Naive B cell (primary cell): ENCODE measurements around the gene AQP1. TPM values are rescaled to one million over a fixed set of nuclear protein-coding genes. Genes with fewer than 3 reads are reported as not detected.

Experiments used
- ATAC-seq, 2 donors: fragments of 150-1000 bp; cut with Tn5 transposase; 2 replicates each; pipeline ENCODE4 v1.10.0; 2021; ENCODE audit warnings: low read depth in 2 of 2, mild to moderate bottlenecking in 2 of 2, moderate library complexity in 2 of 2
- DNase-seq: peaks from one replicate; pipeline ENCODE4 v3.0.0; 2022
- H3K27ac Mint-ChIP-seq, 6 donors: one replicate each; pipeline ENCODE4 v1.8.0; 2020 to 2022; ENCODE audit warnings: mild to moderate bottlenecking in 6 of 6, mixed read lengths in 6 of 6, moderate library complexity in 5 of 6, inconsistent platforms in 2 of 6
- H3K27me3 Mint-ChIP-seq, 3 donors: one replicate each; pipeline ENCODE4 v1.8.0; 2021 to 2022; ENCODE audit warnings: mixed read lengths in 3 of 3, mild to moderate bottlenecking in 1 of 3
- H3K36me3 Mint-ChIP-seq, 2 donors: one replicate each; pipeline ENCODE4 v1.8.0; 2020 to 2022; ENCODE audit warnings: mixed read lengths in 2 of 2, inconsistent platforms in 1 of 2, mild to moderate bottlenecking in 1 of 2
- H3K4me1 Mint-ChIP-seq, 3 donors: one replicate each; pipeline ENCODE4 v1.8.0; 2020 to 2022; ENCODE audit warnings: mixed read lengths in 3 of 3, inconsistent platforms in 1 of 3, mild to moderate bottlenecking in 1 of 3, moderate library complexity in 1 of 3
- H3K4me3 Mint-ChIP-seq, 8 donors: one replicate each; pipeline ENCODE4 v1.8.0; 2020 to 2022; ENCODE audit warnings: mild to moderate bottlenecking in 8 of 8, mixed read lengths in 8 of 8, moderate library complexity in 8 of 8, inconsistent platforms in 2 of 8
- H3K9me3 Mint-ChIP-seq, 7 donors: one replicate each; pipeline ENCODE4 v1.8.0; 2020 to 2022; ENCODE audit warnings: mixed read lengths in 7 of 7, mild to moderate bottlenecking in 5 of 7, inconsistent platforms in 2 of 7, moderate library complexity in 1 of 7
- polyA plus RNA-seq, 6 donors: library from polyadenylated mRNA; unstranded; fragments of 300-500 nt; fragmentation: Illumina TruSeq; gene quantifications; one replicate each; pipeline ENCODE4 v1.2.3, GENCODE V29; 2021; ENCODE audit warnings: low read depth in 6 of 6

Gene AQP1
- polyA plus RNA-seq, 6 donors from 2014 or later = not detected

GRCh38 chr7:30963842-30964241 is 52.2 kb downstream of the AQP1 start, which contains the start of gene GHRHR:
Gene GHRHR, plus strand, starts transcription at chr7:30963953. Its CDS starts 116 bp downstream, at chr7:30964069.
- H3K27me3 Mint-ChIP-seq = peaks cover 3 to 20% (median 13%) of the 10 kb centered on the region in 3 donors
- peak within 1 kb of the TSS in 1 of 8 donors; percentile 5 for H3K4me3 Mint-ChIP-seq
- H3K4me1 Mint-ChIP-seq = peaks cover 8 to 12% (median 9%) of the 10 kb centered on the region in 3 donors
- DNase-seq (no peak), ATAC-seq (no peak)
- peak within 1 kb of the TSS in 1 of 6 donors; percentile 33 for H3K27ac Mint-ChIP-seq
- H3K9me3 Mint-ChIP-seq = peaks cover 0 to 5% (median 1%) of the 10 kb centered on the region in 7 donors
- peaks cover 0 to 4% of the 10 kb centered on the region in 2 donors for H3K36me3 Mint-ChIP-seq

- peak overlapping the region in 1 of 6 donors; percentile 64 for H3K27ac Mint-ChIP-seq
- H3K27me3 Mint-ChIP-seq = peaks cover 0 to 20% (median 13%) of the 10 kb centered on the region in 3 donors
- H3K9me3 Mint-ChIP-seq = peaks cover 0 to 5% (median 0%) of the 10 kb centered on the region in 7 donors
- ATAC-seq (no peak), DNase-seq (no peak)
- H3K4me3 Mint-ChIP-seq = no peak overlapping the region
- H3K36me3 Mint-ChIP-seq = no peaks in the 10 kb centered on the region
- peaks cover 11 to 24% (median 13%) of the 10 kb centered on the region in 3 donors for H3K4me1 Mint-ChIP-seq
Measured at GRCh38 chr7:30965372-30965771, 53.7 kb downstream of the AQP1 start.

DNA sequence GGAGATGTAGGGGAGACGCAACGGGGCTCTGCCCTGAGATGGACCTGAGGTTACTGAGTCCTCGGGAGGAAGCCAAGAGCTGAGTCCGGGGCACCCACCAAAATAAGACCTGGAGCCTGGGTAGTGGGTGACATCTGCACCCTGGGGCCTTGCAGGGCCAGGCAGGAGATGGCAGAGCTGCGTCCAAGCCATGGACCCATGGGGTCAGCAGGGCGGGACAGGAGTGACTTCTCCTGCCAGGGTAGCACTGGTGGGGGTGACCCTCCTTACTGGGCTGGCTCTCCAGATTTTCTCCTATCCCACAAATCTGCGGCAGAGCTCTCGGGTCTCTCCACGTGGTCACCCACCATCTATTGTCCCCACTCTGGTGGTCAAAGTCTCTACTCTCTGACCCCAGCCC is 54.2 kb downstream of the AQP1 start:
- Mint-ChIP-seq H3K4me3 (no peak overlapping the region), H3K36me3 (no peaks in the 10 kb centered on the region), H3K9me3 (peaks cover 0 to 5% (median 0%) of the 10 kb centered on the region in 7 donors), H3K4me1 (peaks cover 11 to 28% (median 13%) of the 10 kb centered on the region in 3 donors), H3K27ac (no peak overlapping the region), H3K27me3 (peaks cover 0 to 20% (median 8%) of the 10 kb centered on the region in 3 donors)
- DNase-seq = no peak
- ATAC-seq = no peak

- H3K27me3 Mint-ChIP-seq = peaks cover 11 to 29% (median 14%) of the 10 kb centered on the region in 3 donors
- DNase-seq (no peak), ATAC-seq (peak; percentile 47 to 56)
- peaks cover 13 to 32% (median 17%) of the 10 kb centered on the region in 3 donors for H3K4me1 Mint-ChIP-seq
- H3K4me3 Mint-ChIP-seq = no peak overlapping the region
- H3K27ac Mint-ChIP-seq = peak overlapping the region in 3 of 6 donors; percentile 61 to 75 (median 63)
- no peaks in the 10 kb centered on the region for H3K36me3 Mint-ChIP-seq
- peaks cover 0 to 5% (median 0%) of the 10 kb centered on the region in 7 donors for H3K9me3 Mint-ChIP-seq
Measured at GRCh38 chr7:30968294-30968693, 56.6 kb downstream of the AQP1 start.

GRCh38 chr7:30968747-30969603 is 57.3 kb downstream of the AQP1 start:
- no peak for DNase-seq
- Mint-ChIP-seq H3K27me3 (peaks cover 10 to 24% (median 13%) of the 10 kb centered on the region in 3 donors), H3K9me3 (peaks cover 0 to 5% (median 0%) of the 10 kb centered on the region in 7 donors), H3K4me1 (peaks cover 13 to 32% (median 17%) of the 10 kb centered on the region in 3 donors), H3K36me3 (no peaks in the 10 kb centered on the region), H3K27ac (peak overlapping the region in 2 of 6 donors; percentile 61 to 63), H3K4me3 (peak overlapping the region in 2 of 8 donors; percentile 19 to 51)
- no peak for ATAC-seq

DNA sequence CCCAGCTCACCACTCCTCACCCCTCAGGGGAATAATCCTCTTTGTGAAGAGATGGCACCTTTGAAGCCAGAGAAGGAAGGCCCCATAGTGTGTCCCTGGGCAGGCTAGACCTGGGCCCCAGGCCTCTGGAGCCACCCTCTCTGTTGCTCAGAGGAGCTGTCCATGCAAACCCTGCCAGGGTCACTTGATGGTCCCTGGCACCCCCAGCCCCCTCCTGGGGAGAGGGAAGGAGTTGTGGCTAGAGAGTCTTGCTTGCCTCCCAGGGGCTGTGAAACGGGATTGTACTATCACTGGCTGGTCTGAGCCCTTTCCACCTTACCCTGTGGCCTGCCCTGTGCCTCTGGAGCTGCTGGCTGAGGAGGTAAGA is 57.9 kb downstream of the AQP1 start:
- Mint-ChIP-seq H3K27me3 (peaks cover 13 to 24% (median 15%) of the 10 kb centered on the region in 3 donors), H3K27ac (peak overlapping the region in 1 of 6 donors; percentile 44), H3K4me1 (peaks cover 13 to 36% (median 20%) of the 10 kb centered on the region in 3 donors), H3K36me3 (no peaks in the 10 kb centered on the region), H3K9me3 (peaks cover 0 to 5% (median 0%) of the 10 kb centered on the region in 7 donors), H3K4me3 (no peak overlapping the region)
- DNase-seq (no peak), ATAC-seq (no peak)

DNA sequence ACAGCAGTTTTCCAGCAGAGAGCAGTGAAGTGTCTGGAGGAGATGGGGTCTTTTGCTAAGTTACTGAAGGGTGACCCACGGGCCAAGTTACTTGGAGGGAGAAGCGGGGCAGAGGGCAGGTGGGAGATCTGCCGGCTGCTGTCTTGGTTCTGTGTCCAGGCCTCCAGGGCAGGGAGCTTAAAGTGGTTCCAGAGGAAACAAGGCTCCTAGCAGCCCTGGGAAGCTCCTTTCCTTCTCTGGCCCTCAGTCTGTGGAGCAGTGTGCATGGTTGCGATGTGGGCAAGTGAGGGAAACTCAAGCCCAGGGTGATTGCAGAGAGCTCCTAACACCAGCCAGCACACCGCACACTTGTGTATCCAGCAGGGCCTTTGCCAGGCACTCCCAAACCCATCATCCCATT is 58.4 kb downstream of the AQP1 start:
- DNase-seq = no peak
- no peak overlapping the region for H3K4me3 Mint-ChIP-seq
- H3K9me3 Mint-ChIP-seq = peaks cover 0 to 5% (median 0%) of the 10 kb centered on the region in 7 donors

GRCh38 chr7:30970594-30971094 is 59.0 kb downstream of the AQP1 start:
- no peak for ATAC-seq
- Mint-ChIP-seq H3K9me3 (peaks cover 0 to 5% (median 0%) of the 10 kb centered on the region in 7 donors), H3K27ac (no peak overlapping the region), H3K36me3 (no peaks in the 10 kb centered on the region), H3K4me1 (peaks cover 13 to 42% (median 20%) of the 10 kb centered on the region in 3 donors), H3K4me3 (no peak overlapping the region), H3K27me3 (peaks cover 13 to 24% (median 18%) of the 10 kb centered on the region in 3 donors)
- no peak for DNase-seq

More for the DNA sequence above, 58.4 kb downstream of the AQP1 start:
- H3K27ac Mint-ChIP-seq = no peak overlapping the region
- no peaks in the 10 kb centered on the region for H3K36me3 Mint-ChIP-seq
- no peak for ATAC-seq
- H3K4me1 Mint-ChIP-seq = peaks cover 13 to 41% (median 20%) of the 10 kb centered on the region in 3 donors
- peaks cover 13 to 24% (median 15%) of the 10 kb centered on the region in 3 donors for H3K27me3 Mint-ChIP-seq

GRCh38 chr7:30971440-30971839 is 59.8 kb downstream of the AQP1 start:
- ATAC-seq = no peak
- Mint-ChIP-seq H3K36me3 (no peaks in the 10 kb centered on the region), H3K9me3 (peaks cover 0 to 5% (median 0%) of the 10 kb centered on the region in 7 donors), H3K4me3 (no peak overlapping the region), H3K27ac (peak overlapping the region in 2 of 6 donors; percentile 0 to 61), H3K4me1 (peaks cover 13 to 43% (median 20%) of the 10 kb centered on the region in 3 donors), H3K27me3 (peaks cover 13 to 25% (median 23%) of the 10 kb centered on the region in 3 donors)
- no peak for DNase-seq

DNA sequence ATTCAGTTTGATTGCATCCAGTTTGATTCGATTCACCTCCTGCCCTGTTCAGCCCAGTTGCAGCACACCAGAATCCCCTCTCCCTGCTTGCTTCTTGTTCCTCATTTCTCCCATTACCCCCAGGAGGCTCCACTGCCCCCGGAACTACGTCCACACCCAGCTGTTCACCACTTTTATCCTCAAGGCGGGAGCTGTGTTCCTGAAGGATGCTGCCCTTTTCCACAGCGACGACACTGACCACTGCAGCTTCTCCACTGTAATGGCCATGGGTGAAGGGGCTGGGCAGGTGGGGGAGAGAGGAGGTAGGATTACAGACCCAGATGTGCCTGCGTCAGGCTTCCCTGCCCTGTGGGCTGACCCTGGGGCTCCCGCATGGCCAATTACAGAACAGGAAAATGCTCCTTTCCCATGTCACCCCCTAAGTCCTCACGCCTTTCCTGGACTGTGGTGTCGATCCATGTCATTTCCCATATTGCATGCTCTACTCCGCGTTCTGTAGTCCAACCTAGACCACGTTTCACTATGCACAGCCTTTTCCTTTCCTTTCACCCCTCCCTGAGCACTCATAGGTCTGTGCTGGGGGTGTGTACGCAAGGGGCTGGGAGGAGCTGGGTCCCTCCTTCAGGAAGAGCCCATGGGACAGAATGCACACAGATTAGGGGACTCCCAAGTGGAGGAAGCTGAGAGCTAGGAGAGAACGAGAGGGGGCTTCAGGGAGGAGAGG is 60.3 kb downstream of the AQP1 start:
- no peak overlapping the region for H3K4me3 Mint-ChIP-seq

GRCh38 chr7:30973292-30973691 is 61.6 kb downstream of the AQP1 start:
- Mint-ChIP-seq H3K4me1 (peaks cover 9 to 40% (median 17%) of the 10 kb centered on the region in 3 donors), H3K27me3 (peaks cover 19 to 40% (median 23%) of the 10 kb centered on the region in 3 donors), H3K27ac (peak overlapping the region in 2 of 6 donors; percentile 26 to 45), H3K36me3 (no peaks in the 10 kb centered on the region), H3K9me3 (no peaks in the 10 kb centered on the region), H3K4me3 (no peak overlapping the region)
- DNase-seq (no peak), ATAC-seq (no peak)

More for the DNA sequence above, 60.3 kb downstream of the AQP1 start:
- H3K27ac Mint-ChIP-seq = peak overlapping the region in 1 of 6 donors; percentile 70
- no peaks in the 10 kb centered on the region for H3K36me3 Mint-ChIP-seq
- H3K27me3 Mint-ChIP-seq = peaks cover 13 to 30% (median 23%) of the 10 kb centered on the region in 3 donors
- peaks cover 13 to 43% (median 20%) of the 10 kb centered on the region in 3 donors for H3K4me1 Mint-ChIP-seq
- H3K9me3 Mint-ChIP-seq = peaks cover 0 to 5% (median 0%) of the 10 kb centered on the region in 7 donors
- no peak for ATAC-seq
- DNase-seq = no peak

DNA sequence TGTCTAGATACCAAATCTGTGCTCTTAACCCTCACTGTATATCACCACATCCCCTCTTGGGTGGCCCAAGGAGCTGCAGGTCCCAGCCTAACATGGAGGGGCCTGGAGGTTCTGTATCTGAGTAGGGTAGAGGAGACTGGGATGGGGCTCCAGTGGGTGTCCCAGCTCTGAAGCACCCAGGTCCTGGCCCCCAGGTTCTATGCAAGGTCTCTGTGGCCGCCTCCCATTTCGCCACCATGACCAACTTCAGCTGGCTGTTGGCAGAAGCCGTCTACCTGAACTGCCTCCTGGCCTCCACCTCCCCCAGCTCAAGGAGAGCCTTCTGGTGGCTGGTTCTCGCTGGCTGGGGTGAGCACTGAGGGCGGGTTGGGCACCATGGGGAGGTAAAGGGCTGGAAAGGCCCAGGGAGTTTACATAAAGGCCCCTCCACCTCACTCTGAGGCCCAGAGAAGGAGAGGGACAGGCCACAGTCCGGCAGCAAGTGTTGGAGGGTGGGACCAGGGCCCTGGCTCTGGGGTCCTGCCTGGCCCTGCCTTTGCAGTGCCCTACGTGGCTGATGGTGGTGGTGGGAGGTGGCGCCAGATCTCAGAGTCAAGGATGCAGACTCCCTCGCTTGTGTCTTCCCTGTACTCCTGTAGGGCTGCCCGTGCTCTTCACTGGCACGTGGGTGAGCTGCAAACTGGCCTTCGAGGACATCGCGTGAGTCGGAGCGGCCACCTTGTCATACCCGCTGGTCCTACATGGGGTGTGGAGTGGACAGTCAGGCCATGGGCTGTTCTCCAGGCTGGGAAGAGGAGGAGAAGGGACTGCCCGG is 62.3 kb downstream of the AQP1 start:
- DNase-seq (no peak), ATAC-seq (no peak)
- Mint-ChIP-seq H3K27me3 (peaks cover 19 to 45% (median 24%) of the 10 kb centered on the region in 3 donors), H3K4me3 (peak overlapping the region in 1 of 8 donors; percentile 57), H3K36me3 (no peaks in the 10 kb centered on the region), H3K9me3 (no peaks in the 10 kb centered on the region), H3K4me1 (peaks cover 2 to 34% (median 11%) of the 10 kb centered on the region in 3 donors), H3K27ac (peak overlapping the region in 1 of 6 donors; percentile 40)
